Subcutaneous abdominal adipose tissue (tissue), 5 donors: ENCODE measurements around the gene DUSP16.

Source experiments
- H3K27ac ChIP-seq: one replicate; pipeline ENCODE4 v1.7.0; 2013; ENCODE audit warnings: low read depth, mild to moderate bottlenecking, inconsistent platforms, low read length, moderate library complexity
- H3K27me3 ChIP-seq, 5 donors: one replicate each; pipeline ENCODE4 v1.7.0; 2013; ENCODE audit warnings: low read length in 5 of 5, inconsistent platforms in 1 of 5; ENCODE audit not compliant: control insufficient read depth in 5 of 5, insufficient read depth in 4 of 5
- H3K36me3 ChIP-seq, 5 donors: one replicate each; pipeline ENCODE4 v1.7.0; 2013; ENCODE audit warnings: low read length in 5 of 5; ENCODE audit not compliant: control insufficient read depth in 5 of 5, insufficient read depth in 5 of 5
- H3K4me1 ChIP-seq, 5 donors: one replicate each; pipeline ENCODE4 v1.7.0; 2013; ENCODE audit warnings: low read length in 5 of 5, mild to moderate bottlenecking in 3 of 5, moderate library complexity in 1 of 5; ENCODE audit not compliant: control insufficient read depth in 5 of 5, insufficient read depth in 5 of 5
- H3K4me3 ChIP-seq, 5 donors: one replicate each; pipeline ENCODE4 v1.7.0; 2013; ENCODE audit warnings: low read length in 5 of 5, low read depth in 1 of 5
- H3K9ac ChIP-seq, 5 donors: one replicate each; pipeline ENCODE4 v1.7.0; 2013; ENCODE audit warnings: low read length in 5 of 5, mild to moderate bottlenecking in 4 of 5, moderate library complexity in 3 of 5
- H3K9me3 ChIP-seq, 5 donors: one replicate each; pipeline ENCODE4 v1.7.0; 2013; ENCODE audit warnings: low read length in 5 of 5; ENCODE audit not compliant: control insufficient read depth in 5 of 5
- donor health status: healthy.
- donor health status: healthy.
- donor health status: healthy.
- donor health status: healthy.
- donor health status: healthy.

The DUSP16 gene

DNA sequence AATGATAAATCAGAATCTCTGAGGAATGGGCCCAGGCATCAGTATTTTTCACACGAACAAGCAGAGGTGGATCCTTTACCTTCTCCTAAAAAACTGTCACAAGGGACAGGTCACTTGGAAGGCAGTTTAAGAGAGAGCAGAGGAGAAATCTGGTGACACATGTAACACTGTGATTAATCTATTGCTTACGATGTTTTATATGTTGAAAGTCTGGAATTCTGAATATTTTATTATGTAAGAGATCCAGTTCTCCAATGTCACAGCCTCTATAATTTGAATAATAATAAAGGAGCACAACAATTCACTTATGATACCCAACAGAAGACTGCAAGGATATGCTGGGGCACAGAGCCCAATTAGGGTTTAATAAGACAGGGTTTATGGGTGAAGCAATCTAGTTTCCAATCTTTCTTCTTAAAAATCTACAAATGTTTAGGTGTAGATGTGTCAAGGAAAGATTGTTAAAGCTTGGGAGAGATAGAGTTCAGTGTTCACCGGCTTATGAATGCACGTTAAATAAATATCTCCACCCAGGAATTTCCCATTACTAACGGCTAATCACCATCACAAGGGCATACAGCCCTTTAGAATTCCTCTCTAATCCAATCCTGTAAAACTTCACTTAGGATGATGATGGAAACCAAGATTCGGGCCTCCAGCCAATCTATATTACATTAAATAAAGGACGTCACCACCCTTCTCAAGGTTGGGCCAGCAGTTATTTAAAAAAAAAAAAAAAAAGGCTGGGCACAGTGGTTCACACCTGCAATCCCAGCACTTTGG, 23.4 kb downstream of the DUSP16 start:
- Histone ChIP-seq H3K4me1 (peaks cover 0 to 18% (median 14%) of the 10 kb centered on the region in 5 donors), H3K36me3 (no peaks in the 10 kb centered on the region), H3K27ac (peak overlapping the region; percentile 9)

GRCh38 chr12:12538535-12538934, 24.1 kb downstream of the DUSP16 start:
- Histone ChIP-seq H3K4me3 (no peak overlapping the region), H3K9ac (no peak overlapping the region), H3K9me3 (no peaks in the 10 kb centered on the region), H3K27me3 (no peaks in the 10 kb centered on the region), H3K4me1 (peaks cover 0 to 23% (median 14%) of the 10 kb centered on the region in 5 donors), H3K36me3 (no peaks in the 10 kb centered on the region), H3K27ac (peak overlapping the region; percentile 9)

More for the DNA sequence above, 23.4 kb downstream of the DUSP16 start:
- no peak overlapping the region for H3K4me3 ChIP-seq
- H3K9ac ChIP-seq, result no peak overlapping the region
- no peaks in the 10 kb centered on the region for H3K27me3 ChIP-seq
- H3K9me3 ChIP-seq, result no peaks in the 10 kb centered on the region

DNA sequence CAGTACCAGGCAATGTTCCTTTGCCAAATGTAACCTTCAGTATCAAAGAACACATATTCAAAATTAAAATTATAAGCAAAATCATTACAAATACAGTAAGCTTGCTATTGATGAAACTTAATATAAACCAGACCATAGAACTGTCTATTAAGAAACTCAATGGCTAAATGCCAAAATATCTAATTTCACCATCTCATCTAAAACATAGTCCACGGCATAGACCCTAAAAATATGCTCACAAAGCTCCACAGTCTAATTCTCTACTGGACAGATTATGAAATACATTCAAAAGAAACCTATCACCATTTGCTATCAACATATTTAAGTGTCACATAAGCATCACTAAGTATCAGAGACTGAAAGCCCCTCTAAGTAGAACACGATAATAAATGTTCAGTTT, 25.2 kb downstream of the DUSP16 start:
- no peaks in the 10 kb centered on the region for H3K36me3 ChIP-seq
- peaks cover 0 to 23% (median 17%) of the 10 kb centered on the region in 5 donors for H3K4me1 ChIP-seq
- no peak overlapping the region for H3K27ac ChIP-seq

DNA sequence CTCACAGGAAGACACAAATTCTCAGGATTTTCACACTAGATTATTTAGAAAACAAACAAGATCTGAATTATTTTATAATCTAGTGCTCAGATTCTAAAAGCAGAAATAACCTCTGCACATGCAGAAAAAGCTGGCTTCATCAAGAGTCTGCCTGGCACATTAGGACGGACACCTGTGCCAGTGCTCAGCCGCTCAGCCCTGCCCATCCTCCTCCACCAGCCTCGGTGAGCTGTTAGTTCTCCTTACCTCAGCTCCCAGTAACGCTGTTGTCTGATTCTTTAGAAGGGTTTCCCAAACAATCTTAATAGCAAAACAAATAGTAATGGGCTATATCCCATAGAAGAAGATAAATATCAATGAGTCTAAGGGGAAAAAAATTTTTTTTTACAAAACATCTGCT, 27.7 kb downstream of the DUSP16 start:
- Histone ChIP-seq H3K27me3 (no peaks in the 10 kb centered on the region), H3K4me1 (peaks cover 0 to 23% (median 8%) of the 10 kb centered on the region in 5 donors), H3K9ac (no peak overlapping the region), H3K27ac (no peak overlapping the region), H3K36me3 (peaks cover 0 to 2% (median 0%) of the 10 kb centered on the region in 5 donors), H3K9me3 (no peaks in the 10 kb centered on the region), H3K4me3 (no peak overlapping the region)

More for the DNA sequence above, 25.2 kb downstream of the DUSP16 start:
- Histone ChIP-seq H3K9ac (no peak overlapping the region), H3K4me3 (no peak overlapping the region), H3K27me3 (no peaks in the 10 kb centered on the region), H3K9me3 (no peaks in the 10 kb centered on the region)

DNA sequence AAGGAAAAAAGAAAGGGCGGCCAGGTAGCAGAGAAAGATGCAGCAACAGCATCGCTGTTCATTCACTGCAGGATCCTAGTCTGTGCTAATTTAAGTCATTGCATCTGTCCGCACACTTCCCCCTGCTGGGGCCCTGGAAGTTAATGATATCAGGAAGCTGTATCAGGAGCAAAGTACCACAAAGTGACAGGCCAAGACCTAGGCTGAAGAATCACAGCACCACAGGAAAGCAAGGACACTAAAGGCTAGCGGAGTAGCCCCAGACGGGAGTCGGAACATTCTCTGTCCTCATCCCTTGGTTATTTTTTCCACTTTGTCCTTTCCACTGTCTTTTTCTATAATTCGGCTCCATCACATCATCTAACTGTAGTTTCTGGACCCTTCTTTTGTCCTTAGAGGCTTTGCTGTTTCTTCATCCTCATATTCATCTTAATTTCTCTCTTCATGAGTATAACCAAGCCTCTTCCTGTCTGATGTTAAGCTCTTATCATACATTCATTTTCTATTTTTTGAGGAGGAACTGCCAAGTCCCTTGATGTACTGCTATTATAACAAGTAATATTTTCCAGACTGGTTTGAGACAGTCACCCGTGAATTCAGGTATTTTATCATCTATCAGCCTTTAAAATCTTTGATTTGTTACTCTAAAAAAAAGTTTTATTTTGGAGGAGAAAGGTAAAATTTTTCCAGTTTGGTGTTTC, 28.3 kb downstream of the DUSP16 start:
- no peak overlapping the region for H3K27ac ChIP-seq
- H3K9ac ChIP-seq, result no peak overlapping the region

GRCh38 chr12:12533238-12533829, 29.3 kb downstream of the DUSP16 start:
- Histone ChIP-seq H3K9me3 (no peaks in the 10 kb centered on the region), H3K27ac (no peak overlapping the region), H3K9ac (no peak overlapping the region), H3K36me3 (peaks cover 0 to 3% (median 0%) of the 10 kb centered on the region in 5 donors), H3K4me1 (peaks cover 0 to 15% (median 4%) of the 10 kb centered on the region in 5 donors), H3K4me3 (no peak overlapping the region), H3K27me3 (no peaks in the 10 kb centered on the region)

More for the DNA sequence above, 28.3 kb downstream of the DUSP16 start:
- Histone ChIP-seq H3K9me3 (no peaks in the 10 kb centered on the region), H3K4me1 (peaks cover 0 to 23% (median 8%) of the 10 kb centered on the region in 5 donors), H3K4me3 (no peak overlapping the region), H3K27me3 (no peaks in the 10 kb centered on the region), H3K36me3 (peaks cover 0 to 3% (median 0%) of the 10 kb centered on the region in 5 donors)

- Histone ChIP-seq H3K27ac (no peak overlapping the region), H3K27me3 (no peaks in the 10 kb centered on the region), H3K9me3 (no peaks in the 10 kb centered on the region), H3K36me3 (peaks cover 0 to 3% (median 0%) of the 10 kb centered on the region in 5 donors), H3K4me3 (no peak overlapping the region), H3K4me1 (peaks cover 0 to 12% (median 8%) of the 10 kb centered on the region in 5 donors), H3K9ac (no peak overlapping the region)
These were observed 31.5 kb downstream of the DUSP16 start for GRCh38 chr12:12531194-12531593.

DNA sequence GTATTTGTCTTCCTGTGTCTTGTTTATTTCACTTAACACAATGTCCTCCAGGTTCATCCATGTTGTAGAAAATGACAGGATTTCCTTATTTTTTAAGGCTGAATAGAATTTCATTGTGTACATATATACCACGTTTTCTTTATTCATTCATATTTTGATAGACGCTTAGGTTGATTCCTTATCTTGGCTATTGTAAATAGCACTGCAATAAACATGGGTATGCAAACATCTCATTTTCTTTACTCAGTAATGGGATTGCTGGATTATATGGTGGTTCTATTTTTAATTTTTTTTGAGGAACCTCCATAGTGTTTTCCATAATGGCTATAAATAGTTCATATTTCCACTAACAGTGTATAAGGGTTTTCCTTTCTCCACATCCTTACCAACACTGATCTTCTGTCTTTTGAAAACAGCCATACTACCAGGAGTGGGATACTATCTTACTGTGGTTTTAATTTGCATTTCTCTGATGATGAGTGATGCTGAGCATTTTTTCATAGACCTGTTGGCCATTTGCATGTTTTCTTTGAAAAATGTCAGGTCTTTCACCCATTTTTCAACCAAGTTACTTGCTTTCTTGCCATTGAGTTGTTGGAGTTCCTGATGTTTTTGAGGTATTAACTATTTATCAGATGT, 32.8 kb downstream of the DUSP16 start:
- Histone ChIP-seq H3K4me1 (peaks cover 0 to 12% (median 8%) of the 10 kb centered on the region in 5 donors), H3K36me3 (peaks cover 0 to 3% (median 0%) of the 10 kb centered on the region in 5 donors)

GRCh38 chr12:12528361-12529270, 34.0 kb downstream of the DUSP16 start:
- Histone ChIP-seq H3K36me3 (peaks cover 0 to 3% (median 0%) of the 10 kb centered on the region in 5 donors), H3K4me1 (peaks cover 0 to 12% (median 4%) of the 10 kb centered on the region in 5 donors), H3K27me3 (no peaks in the 10 kb centered on the region), H3K9ac (no peak overlapping the region), H3K27ac (no peak overlapping the region), H3K4me3 (no peak overlapping the region), H3K9me3 (no peaks in the 10 kb centered on the region)

More for the DNA sequence above, 32.8 kb downstream of the DUSP16 start:
- Histone ChIP-seq H3K27me3 (no peaks in the 10 kb centered on the region), H3K9ac (no peak overlapping the region), H3K4me3 (no peak overlapping the region), H3K9me3 (no peaks in the 10 kb centered on the region), H3K27ac (no peak overlapping the region)
